ENCODE results near the gene TTLL5. TPM values are rescaled to one million over a fixed set of nuclear protein-coding genes. Genes with fewer than 3 reads are reported as not detected.
A peak's percentile ranks its signal among the peaks of the same experiment; 100 is the strongest.

Gene TTLL5
- total RNA-seq, 2 donors from 2014 or later, result 25.9 to 34.1 TPM

DNA sequence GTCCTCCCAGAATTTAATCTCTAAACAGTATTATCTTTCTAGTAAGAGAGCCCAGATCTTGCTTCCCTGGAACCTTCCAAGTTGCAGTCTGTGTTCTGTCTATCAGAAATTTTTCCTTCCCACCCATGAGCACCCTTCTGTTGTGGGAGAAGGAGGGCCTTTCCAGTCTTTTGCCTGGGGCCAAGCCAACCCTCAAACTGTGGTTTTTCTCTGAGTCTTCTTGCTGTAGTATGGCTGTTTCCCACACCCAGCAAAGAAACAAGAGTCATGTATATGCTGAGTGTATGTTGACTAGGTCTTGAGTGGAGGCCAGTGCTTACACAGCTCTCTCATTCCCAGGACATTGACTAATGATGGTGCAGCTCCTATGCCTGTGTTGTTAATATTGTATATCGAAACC, 216.2 kb downstream of the TTLL5 start:
- no peak for ATAC-seq
- no peak for DNase-seq

DNA sequence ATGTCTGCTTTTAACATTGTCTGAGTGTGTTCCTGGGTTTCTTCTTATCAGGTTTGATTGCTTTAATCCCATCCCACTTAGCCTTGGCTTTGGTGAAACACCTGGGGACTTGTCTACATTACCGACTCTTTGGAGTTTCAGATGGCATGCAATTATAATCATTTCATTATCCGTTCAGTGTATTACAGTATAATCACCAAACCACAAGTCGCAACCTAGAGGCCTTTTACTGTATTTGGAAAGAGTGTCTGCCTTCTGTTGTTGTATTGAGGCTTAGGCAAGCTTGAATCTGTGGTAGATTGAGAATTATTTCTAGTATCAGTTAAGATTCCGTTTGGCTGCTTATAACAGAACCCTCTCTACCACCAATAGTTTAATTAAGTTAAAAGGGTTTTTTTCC, 216.8 kb downstream of the TTLL5 start:
- intact Hi-C loops (cut with DNase I, micrococcal nuclease), result no loop called here
- DNase-seq (no peak), ATAC-seq (peak; percentile 25)

More for the DNA sequence above, 216.2 kb downstream of the TTLL5 start:
- intact Hi-C loops (cut with DNase I, micrococcal nuclease), result no loop called here

DNA sequence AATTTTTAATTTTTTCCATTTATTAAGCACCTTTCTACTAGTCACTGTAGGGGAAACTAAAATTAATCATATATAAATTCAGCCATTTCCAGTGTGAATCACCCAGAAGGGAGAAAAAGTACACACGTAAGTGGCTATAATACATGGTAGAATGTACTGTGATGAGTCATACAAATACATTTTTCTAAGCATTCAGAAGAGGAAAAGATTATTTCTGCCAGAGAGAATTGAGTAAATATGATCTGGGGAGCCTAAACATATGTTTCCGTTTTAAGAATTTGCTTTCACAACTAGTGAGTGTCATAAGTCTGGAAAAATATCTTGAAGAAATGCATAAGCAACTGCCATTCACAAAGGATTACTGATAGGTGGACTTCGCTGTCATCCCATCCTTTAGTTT, 218.0 kb downstream of the TTLL5 start:
- DNase-seq (no peak), ATAC-seq (no peak)
- intact Hi-C loops (cut with DNase I, micrococcal nuclease), result no loop called here

DNA sequence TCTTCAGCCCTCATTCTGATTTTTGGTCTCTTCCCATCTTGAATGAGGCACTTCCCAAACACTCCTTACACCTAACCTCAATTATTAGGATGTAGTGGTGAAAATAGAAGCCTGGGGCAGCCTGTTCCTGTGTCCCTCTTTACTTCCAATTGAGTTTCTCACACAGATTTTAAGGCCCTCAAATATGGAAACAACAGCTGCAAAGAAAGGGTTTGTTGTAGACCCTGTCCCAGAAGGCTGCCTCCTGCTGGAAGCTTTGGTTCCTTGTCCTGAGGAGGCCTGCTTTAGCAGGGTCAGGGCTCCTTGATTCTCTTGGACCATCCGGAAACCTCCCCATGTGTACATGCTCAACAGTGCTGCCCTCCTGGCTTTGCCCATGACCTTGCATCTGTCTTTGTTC, 219.5 kb downstream of the TTLL5 start:
- DNase-seq, result no peak
- no peak for ATAC-seq
- intact Hi-C loops (cut with DNase I, micrococcal nuclease), result no loop called here

DNA sequence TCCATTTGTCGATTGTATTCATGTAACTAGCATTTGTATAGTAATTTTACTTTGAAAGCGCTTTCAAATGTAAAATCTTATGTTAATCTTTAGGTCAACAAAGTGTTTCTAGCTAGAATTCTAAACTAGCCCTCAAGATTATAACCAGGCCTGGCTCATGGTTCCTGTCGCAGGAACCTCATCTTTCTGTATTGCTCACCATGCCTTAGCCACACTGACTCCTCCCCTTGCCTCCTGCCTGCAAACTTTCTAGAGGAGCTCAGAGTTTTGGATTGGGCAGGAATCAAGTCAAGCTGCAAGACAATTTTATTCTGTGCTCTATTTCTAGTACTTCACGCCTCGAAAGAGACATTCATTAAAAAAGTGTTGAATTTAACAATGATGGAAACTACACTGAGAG, 220.9 kb downstream of the TTLL5 start:
- intact Hi-C loops (cut with DNase I, micrococcal nuclease), result no loop called here
- ATAC-seq (no peak), DNase-seq (no peak)

DNA sequence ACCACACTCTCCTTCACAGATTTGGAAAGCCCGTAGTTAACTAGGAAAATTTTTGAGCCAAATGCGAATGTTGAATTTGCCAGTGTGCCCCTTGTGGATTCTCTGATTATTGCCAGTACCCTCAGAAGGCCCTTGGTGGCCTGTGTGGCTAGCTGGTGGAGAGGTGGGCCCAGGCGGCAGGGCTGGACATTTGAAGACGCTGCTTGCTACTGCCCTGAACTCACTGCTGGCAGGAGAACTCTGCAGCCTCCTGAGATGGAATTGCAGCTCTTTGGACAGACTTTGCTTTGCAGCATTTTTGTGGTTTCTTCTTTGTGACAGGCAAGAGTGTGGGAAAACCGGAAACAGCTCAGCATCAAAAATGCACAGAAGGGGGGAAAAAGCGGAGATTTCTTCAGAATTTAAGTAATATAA, 223.2 kb downstream of the TTLL5 start:
- DNase-seq (no peak), ATAC-seq (no peak)
- intact Hi-C loops (cut with DNase I, micrococcal nuclease), result no loop called here

DNA sequence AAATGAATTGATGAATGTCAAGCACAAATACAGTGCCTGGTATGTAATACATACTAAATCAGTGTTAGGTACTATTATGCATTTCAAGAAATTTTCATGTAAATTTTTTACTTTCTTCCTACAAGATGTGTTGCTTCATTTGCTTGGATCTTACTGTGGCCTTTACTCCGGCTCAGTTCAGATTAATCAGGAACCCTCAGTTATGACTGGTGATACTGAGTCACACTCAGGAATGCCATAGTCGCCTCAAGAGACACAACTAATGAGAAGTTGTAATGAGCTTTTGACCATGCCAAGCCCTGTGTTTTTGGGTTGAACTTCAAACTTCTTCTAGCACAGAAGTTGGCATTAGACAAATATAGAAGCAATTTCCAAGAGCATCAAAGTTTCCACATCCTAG, 224.8 kb downstream of the TTLL5 start:
- DNase-seq (no peak), ATAC-seq (no peak)
- intact Hi-C loops (cut with DNase I, micrococcal nuclease), result no loop called here

DNA sequence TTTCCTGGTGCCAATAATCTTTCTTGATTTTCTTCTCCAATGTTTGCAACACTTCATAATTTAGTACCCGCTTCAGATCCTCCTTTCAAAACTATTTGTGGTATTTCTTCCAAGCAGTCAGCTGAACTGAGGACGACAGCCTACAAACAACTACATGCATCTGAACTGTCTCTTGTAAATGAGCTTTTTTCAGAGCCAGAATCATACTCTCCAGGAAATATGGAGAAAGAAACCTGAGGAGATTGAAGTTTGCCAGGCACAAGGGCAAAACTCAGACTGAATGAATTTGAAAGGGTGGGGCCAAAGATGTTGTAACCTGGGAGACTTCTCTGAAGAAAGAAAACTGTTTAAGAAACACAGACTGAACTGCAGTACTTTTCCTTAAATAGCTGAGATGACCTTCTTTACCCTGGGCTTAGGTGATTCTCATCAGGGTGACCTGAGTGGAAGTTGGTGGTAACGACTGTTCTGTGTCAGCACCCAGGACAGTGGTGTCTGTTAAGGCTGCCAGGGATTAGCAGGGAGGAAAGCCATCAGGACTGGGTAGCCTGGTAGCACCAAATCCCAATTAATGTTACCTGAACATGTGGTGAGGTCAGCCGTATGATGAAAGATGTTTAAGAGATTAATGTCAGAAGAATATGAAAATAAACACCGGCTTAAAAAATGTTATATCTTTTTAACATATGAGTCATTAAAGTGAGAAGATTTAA, 225.7 kb downstream of the TTLL5 start:
- DNase-seq (no peak), ATAC-seq (no peak)
- intact Hi-C loops (cut with DNase I, micrococcal nuclease), result no loop called here

DNA sequence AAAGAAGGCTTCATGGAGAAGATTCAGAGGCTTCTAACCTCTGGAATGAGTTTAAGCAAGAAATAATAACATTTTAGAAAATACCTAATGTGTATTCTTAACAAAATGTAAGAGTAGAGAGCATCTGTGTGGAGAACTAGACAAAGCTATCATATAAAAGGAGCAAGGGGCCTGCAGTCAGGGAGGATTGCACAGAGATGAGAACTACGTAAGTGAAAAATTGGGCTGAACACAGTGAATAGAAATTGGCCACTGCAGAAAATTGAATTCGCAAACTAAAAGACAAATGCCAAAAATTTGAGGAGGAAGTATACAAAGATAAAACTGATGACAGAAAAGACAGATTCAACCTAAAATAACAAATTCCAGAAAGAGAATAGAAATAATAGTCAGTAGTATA, 227.9 kb downstream of the TTLL5 start:
- DNase-seq (no peak), ATAC-seq (no peak)
- intact Hi-C loops (cut with DNase I, micrococcal nuclease), result no loop called here

DNA sequence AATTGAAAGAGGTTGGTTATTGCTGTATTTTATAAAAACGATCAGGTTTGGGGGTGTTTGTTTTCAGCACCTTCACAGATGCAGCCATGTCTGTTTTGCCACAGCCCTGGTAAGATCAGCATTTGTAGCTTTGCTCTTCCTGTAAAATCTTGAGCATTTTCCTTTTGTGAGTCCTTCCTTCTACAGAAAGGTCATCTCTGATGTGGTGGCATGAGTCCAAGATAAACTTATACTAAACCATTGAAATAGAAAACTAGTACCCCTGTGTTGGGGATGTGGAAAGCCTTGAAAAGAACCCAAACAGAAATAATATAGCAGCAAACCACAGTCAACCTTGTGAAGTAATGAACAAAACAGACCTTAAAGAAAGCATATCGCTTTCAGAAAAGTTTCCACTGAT, 235.3 kb downstream of the TTLL5 start:
- DNase-seq (no peak), ATAC-seq (no peak)
- intact Hi-C loops (cut with DNase I, micrococcal nuclease), result no loop called here

DNA sequence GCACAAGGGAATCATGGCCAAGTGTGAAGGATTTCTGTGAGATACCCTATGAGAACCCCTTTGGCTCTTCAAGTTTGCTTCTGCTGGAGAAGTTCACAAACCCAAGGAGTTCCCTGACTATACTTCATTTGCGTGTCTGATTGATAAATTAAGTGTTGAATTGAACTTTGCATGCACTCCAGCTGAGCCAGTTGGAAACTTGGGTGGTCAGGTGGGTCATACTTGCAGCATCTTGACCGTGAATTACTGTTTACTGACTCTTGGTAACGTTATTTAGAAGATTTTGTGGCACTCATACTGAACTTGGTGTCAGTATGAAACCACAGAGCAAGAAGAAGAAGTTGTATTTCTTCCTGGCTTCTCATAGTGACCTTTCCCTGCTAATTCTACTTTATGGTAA, 243.3 kb downstream of the TTLL5 start:
- no peak for DNase-seq
- ATAC-seq, result no peak
- intact Hi-C loops (cut with DNase I, micrococcal nuclease), result no loop called here

DNA sequence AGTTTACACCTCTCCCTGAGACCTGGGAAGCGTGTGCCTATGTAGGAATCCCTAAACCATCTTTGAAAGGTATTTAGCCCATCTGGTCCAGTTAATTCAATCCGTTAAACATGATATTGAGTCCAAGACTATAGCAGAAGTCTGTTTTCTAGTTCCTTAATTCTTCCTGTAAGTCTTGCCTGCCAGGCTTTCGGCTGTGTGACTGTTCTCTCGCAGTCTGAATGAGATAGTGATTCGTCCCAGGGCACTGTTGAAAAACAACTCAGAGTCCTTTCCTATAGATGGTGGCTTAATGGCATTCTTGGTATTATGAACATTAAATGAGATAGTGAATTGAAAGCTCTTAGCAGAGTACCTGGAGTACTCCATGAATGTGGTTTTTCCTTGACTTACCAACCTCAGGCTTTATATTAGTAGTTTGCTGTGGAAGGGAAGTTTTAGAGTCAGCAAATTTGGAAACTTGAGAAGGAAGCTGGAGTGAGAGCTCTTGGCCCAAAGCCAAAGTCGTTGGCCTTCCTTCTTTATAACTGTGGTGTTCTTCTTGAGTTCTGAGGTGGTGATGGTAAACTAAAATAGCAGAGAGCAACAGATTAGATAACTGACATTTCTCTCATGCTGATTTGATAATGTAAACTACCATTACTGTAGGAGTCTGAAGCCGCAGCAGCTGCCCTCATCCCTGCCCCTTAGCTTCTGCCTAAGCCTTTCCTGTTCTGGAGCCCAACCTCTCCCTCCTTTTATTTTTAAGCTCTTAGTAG, 244.3 kb downstream of the TTLL5 start:
- peak; percentile 37 to 57 for DNase-seq
- peak; percentile 20 for ATAC-seq
- intact Hi-C loops (cut with DNase I, micrococcal nuclease), result loop anchor here in 1 of 2 donors (5.0 kb wide), 1 partner anchor 72 kb away; no protein-coding TSS in a partner anchor

DNA sequence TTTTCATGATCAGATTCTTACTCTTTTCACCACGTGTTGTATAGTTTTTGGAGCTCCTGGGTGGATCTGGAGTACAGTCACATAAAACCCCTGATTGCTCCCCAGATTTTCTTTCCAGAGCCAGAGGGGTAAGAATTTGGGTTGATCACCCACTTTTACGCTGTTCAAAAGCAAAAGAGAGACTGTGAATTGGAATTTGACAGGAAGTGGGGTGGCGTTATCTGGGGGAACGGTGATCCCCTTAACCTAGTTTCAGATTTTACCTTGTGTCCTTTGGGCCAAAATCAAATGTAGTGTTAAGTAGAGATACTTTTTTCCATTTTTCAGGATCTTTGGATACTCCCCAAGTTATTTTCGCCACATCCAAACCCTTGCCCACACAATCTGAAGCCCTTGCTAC, 245.2 kb downstream of the TTLL5 start:
- DNase-seq (no peak), ATAC-seq (no peak)
- intact Hi-C loops (cut with DNase I, micrococcal nuclease), result loop anchor here in 1 of 2 donors (5.0 kb wide), 1 partner anchor 71 kb away; no protein-coding TSS in a partner anchor

DNA sequence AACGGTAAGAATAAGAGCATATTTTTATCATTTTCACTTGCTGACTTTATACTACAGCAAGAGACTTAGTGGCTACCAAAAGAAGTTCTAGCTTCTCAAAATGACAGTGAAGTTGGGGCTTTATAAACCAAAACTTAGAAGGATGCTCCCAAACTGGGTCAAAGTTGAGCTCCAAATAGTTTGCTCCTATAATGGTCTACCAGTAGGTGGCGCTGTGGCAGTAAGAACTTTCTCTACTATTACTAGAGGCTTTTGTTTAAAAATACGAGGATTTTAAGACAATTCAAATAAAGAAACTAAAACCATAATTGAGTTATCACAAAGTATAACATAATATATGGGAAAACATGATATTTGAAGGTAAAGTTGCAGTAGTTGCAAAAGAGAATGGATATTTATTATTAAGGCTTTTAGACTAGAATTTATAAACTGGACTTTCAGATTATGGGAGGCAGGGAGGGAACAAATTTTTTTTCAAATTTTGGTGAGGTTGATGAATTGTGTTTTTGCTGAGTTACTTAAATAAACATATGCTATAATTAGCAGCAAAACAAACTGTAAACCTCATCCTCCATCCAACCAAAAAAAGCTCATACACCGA, 245.7 kb downstream of the TTLL5 start:
- peak; percentile 49 for ATAC-seq
- intact Hi-C loops (cut with DNase I, micrococcal nuclease), result loop anchor here in 1 of 2 donors (5.0 kb wide), 1 partner anchor 71 kb away; no protein-coding TSS in a partner anchor
- DNase-seq, result peak; percentile 50 to 74

DNA sequence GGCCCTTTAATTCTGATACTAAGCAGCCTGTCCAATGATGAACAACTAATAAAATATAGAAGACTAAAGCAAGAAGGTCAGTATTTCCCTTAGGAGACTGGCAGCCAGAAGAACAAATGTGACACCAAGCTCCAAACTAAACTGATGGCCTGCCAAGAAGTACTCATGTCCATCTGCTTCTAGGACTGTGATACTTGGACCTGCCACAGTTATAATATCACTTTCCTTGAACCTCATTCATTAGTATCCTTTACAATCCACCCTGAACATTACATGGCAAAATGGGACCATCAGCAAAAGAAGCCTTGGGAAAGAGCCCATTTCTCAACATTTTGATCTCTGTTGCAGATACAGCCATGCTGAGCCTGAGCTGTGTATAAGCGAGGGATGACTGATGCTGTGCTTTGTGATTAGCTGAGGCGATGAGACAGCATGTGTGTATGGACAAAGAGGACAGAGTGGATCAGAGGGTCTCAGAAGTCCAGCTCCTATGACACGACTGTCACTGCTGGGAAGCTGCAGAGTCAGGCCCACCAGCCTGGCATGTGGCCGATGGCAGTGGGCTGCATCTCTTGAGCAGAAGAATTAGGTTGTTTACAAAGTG, 246.8 kb downstream of the TTLL5 start:
- ATAC-seq (no peak), DNase-seq (no peak)
- intact Hi-C loops (cut with DNase I, micrococcal nuclease), result loop anchor here in 1 of 2 donors (5.0 kb wide), 1 partner anchor 69 kb away; no protein-coding TSS in a partner anchor

DNA sequence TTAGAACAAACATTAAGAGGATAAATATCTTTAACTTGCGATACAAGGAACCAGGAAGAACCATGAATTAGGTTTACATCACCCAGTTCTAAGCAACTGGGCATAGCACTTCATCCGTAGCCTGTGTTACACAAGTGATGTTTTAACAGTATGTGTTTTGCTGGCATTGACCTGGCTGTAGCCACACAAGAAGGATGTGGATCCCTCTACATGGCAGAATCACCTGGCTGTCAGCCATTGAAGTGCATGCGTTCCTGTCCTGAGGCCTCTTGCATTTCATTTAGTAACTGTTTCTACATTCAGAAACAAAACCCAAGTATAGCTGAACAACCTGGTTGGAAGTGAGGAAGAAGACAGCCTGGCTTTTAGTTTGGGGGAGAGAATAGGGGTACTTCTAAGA, 248.6 kb downstream of the TTLL5 start:
- ATAC-seq (no peak), DNase-seq (no peak)
- intact Hi-C loops (cut with DNase I, micrococcal nuclease), result loop anchor here in 1 of 2 donors (5.0 kb wide), 1 partner anchor 68 kb away; no protein-coding TSS in a partner anchor

DNA sequence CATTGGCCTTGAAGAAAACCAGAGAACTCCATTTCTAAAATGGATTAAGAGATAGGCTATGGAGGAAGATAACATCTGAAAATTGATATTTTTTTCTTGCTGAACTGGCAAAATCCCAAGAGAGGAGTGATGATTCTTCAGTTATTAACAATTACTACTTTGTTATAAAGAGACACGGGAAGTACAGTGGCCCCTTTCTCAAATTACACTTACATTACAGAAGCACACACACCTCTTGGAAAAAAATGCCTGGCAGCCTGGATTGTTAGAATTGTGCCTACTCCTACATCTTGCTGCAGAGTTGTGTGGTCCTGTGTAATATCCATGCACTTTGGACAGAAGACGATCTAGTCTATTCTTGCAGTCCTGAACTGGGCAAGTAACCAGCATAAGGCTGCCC, 249.0 kb downstream of the TTLL5 start:
- DNase-seq (no peak), ATAC-seq (peak; percentile 35)
- intact Hi-C loops (cut with DNase I, micrococcal nuclease), result no loop called here

DNA sequence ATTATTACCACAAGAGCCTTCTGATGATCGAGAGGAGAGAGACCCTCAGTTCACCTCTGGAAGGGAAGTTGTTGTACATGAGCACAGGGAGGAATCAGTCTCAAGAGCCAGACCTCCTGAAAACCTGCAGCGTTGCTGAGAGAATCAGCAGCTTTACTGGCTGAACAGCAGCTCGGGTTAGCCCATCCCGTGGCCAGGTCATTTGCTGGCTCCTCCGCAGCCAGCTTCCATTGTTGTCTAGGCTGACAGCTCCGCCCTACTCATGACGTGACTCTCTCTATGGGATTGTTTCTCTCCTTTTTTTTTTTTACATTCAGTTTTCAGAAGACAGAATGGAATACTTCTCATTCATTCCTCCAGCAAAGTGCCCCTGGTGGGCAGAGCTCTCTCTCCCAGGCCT, 250.8 kb downstream of the TTLL5 start:
- DNase-seq (peak; percentile 29 to 42), ATAC-seq (peak; percentile 63)
- intact Hi-C loops (cut with DNase I, micrococcal nuclease), result no loop called here

DNA sequence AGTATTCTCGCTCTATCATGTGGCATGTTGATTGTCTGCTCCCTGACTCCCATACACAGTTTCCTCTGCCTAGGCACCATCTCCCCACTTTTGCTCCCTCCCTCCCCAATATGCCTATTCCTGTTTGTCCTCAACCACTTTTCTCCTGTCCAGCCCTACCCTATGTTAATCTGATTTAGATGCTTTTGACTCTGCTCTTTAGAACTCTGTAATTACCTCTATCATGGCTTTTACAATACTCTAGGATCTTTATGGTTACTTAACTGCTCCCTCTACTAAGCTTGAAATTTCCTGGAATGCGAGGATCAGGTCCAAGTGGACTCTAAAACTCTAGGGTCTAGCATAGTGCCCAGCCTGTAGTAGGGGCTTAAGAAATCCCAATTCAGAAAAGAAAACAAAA, 252.1 kb downstream of the TTLL5 start:
- intact Hi-C loops (cut with DNase I, micrococcal nuclease), result no loop called here
- ATAC-seq, result peak; percentile 90
- no peak for DNase-seq

Data from left colon (tissue), 2 donors.